ENCODE data around the gene TSNAXIP1. TPM values are rescaled to one million over a fixed set of nuclear protein-coding genes. Genes with fewer than 3 reads are reported as not detected.
A peak's percentile ranks its signal among the peaks of the same experiment; 100 is the strongest.

Gene TSNAXIP1
- total and polyA plus RNA-seq, 10 of the 15 experiments (the other 5 are each of a cell fraction or from before 2014, with no cell fraction given) = 0.09 to 0.63 (median 0.37) TPM; not detected in 1

DNA sequence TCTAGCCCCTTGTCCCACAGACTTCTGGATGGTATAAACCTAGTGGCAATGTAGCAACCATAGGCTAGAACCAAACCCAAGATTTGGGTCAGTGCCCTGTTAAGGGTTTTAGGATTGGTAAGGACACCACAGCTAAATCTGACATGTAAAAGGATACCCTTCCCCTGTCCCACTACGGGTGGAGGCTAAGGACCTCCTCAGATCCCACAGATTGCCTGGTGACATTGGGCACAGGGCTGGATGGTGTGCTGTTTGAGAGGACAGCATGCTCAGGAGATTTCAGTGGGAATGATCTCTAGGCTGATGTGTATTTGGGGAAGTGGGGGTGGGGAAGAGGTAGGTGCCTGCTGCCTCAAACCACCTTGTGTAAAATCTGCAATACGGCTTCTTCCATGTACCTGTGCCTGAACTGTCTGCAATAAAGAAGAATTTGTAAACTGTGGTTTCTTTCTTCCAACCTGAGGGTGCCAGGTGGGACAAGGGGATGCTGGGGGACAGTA is 65.5 kb downstream of the TSNAXIP1 start:
- no peak for DNase-seq (ENCODE audit: low read depth, low spot score)
- no peak overlapping the region; the same call in 1 of the 2 replicates for H3K4me3 ChIP-seq
- WGBS (ENCODE audit: insufficient coverage, insufficient replicate concordance, low lambda C conversion rate, missing lambda C conversion rate) = 50% methylated on average over 2 of the region's 2 CpGs
- peaks cover 4% of the 10 kb centered on the region for H4K20me1 ChIP-seq (ENCODE audit: control insufficient read depth, insufficient read depth)
- ATAC-seq = no peak
- intact Hi-C loops (cut with micrococcal nuclease; ENCODE audit: unreplicated experiment) = no loop called here
- peaks cover 12 to 24% of the 10 kb centered on the region in 2 experiments for H3K36me3 ChIP-seq (ENCODE audit: control insufficient read depth in 2 of 2, insufficient read depth in 2 of 2, low read length in 1 of 2)
- TF ChIP-seq FOS (IDR thresholded peaks at IDR 0.05; ENCODE audit: borderline replicate concordance, extremely low read depth, insufficient read length) (no peak), SPI1 (IDR thresholded peaks at IDR 0.05; ENCODE audit: borderline replicate concordance, insufficient read depth, low read depth, low read length) (peak; percentile 34; the same call in 1 of the 2 replicates)
- H3K27ac ChIP-seq (ENCODE audit: control insufficient read depth, insufficient read depth) = peak overlapping the region; percentile 78
- ChIA-PET RAD21 (ENCODE audit: unreplicated experiment) (no interaction called here), POLR2A (no interaction called here), CTCF (interaction anchor here (1.0 to 1.4 kb wide), 3 partner anchors 17 to 55 kb away, joined by 3 to 5 read pairs (median 3); no protein-coding TSS in a partner anchor), SMC1A (ENCODE audit: uncharacterized antibody, unreplicated experiment) (interaction anchor here (0.6 to 1.3 kb wide), 2 partner anchors 24 to 37 kb away, joined by 3 read pairs; no protein-coding TSS in a partner anchor)
- H3K4me2 ChIP-seq (ENCODE audit: control insufficient read depth, insufficient read depth) = peak overlapping the region; percentile 88
- peaks cover 10% of the 10 kb centered on the region for H3K4me1 ChIP-seq (ENCODE audit: control insufficient read depth, insufficient read depth, low read length)
- H2AFZ ChIP-seq (ENCODE audit: control insufficient read depth, low read depth, low read length) = peak overlapping the region; percentile 95
- H3K9me3 ChIP-seq (replicated peaks; ENCODE audit: control insufficient read depth, insufficient read depth, low read length) = no peaks in the 10 kb centered on the region
- no TSS peak for BruUV-seq (replicated peaks)
- FAIRE-seq = no peak
- no peaks in the 10 kb centered on the region for H3K27me3 ChIP-seq (replicated peaks in 1 of 2; ENCODE audit: control insufficient read depth in 2 of 2, insufficient read depth in 2 of 2, low read length in 1 of 2)
- in situ Hi-C loops (cut with MboI) = no loop called here
- peaks cover 28% of the 10 kb centered on the region for H3K79me2 ChIP-seq (ENCODE audit: control insufficient read depth, insufficient read depth, low read length)
- peak overlapping the region; percentile 96 for H3K9ac ChIP-seq (ENCODE audit: control insufficient read depth, insufficient read depth, low read length)

DNA sequence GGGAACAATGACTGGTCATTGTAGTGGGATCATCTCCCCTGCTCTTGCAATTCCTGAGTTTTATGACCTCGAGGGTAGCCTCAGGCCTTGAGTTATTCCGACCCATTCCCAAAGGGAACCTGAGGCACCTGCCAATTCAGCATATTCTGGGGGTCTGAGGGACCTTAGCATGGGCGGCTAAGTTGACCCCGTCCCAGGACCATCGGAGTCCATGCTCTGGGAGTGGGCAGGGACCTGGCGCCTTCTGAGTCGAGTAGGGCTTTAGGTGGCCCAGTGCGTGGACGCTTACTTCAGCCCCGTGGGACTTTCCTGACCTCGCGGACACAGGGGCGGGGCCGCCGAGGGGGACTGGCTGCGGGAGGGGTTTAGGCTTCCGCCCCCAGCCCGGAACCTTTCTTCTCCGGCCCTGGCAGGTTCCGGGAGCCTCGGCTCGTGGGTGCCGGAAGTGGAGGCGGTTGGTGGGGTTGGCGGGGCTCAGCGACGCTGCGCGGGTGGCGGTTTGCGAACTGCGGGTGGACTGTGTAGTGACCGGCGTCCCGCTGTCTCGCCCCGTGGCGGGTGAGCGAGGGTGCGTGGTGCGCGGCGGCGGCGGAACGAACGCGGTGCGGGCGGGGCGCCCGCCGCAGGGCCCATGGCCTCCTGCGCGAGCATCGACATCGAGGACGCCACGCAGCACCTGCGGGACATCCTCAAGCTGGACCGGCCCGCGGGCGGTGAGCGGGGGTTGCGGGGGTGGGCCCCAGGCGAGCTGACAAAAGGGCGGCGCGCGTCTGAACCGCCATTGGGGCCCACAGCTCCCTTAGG is 66.1 kb downstream of the TSNAXIP1 start, which contains the start of gene EDC4:
Gene EDC4, plus strand, starts transcription at position 422 of the 804 bp plus-strand sequence. Its CDS starts 210 bp downstream, at position 632.
- Histone ChIP-seq H3K4me3 (peak within 1 kb of the TSS; percentile 92), H3K4me1 (ENCODE audit: control insufficient read depth, insufficient read depth, low read length) (peaks cover 10% of the 10 kb centered on the region), H3K27ac (ENCODE audit: control insufficient read depth, insufficient read depth) (peak within 1 kb of the TSS; percentile 78), H3K4me2 (ENCODE audit: control insufficient read depth, insufficient read depth) (peak within 1 kb of the TSS; percentile 94), H2AFZ (ENCODE audit: control insufficient read depth, low read depth, low read length) (peak within 1 kb of the TSS; percentile 95), H3K9me3 (replicated peaks; ENCODE audit: control insufficient read depth, insufficient read depth, low read length) (no peaks in the 10 kb centered on the region), H3K9ac (ENCODE audit: control insufficient read depth, insufficient read depth, low read length) (peak within 1 kb of the TSS; percentile 96), H4K20me1 (ENCODE audit: control insufficient read depth, insufficient read depth) (peaks cover 4% of the 10 kb centered on the region), H3K27me3 (replicated peaks in 1 of 2; ENCODE audit: control insufficient read depth in 2 of 2, insufficient read depth in 2 of 2, low read length in 1 of 2) (no peaks in the 10 kb centered on the region), H3K79me2 (ENCODE audit: control insufficient read depth, insufficient read depth, low read length) (peaks cover 28% of the 10 kb centered on the region), H3K36me3 (ENCODE audit: control insufficient read depth in 2 of 2, insufficient read depth in 2 of 2, low read length in 1 of 2) (peaks cover 19% of the 10 kb centered on the region in 2 experiments; a peak in 3 of 4 replicates)
- RAD21 ChIA-PET (ENCODE audit: unreplicated experiment) = interaction anchor here (0.6 to 1.6 kb wide), 5 partner anchors 18 to 201 kb away, joined by 3 to 4 read pairs (median 3); partner anchors contain the start of gene PSKH1
- 5% methylated on average over 49 of the region's 72 CpGs for WGBS (ENCODE audit: insufficient coverage, insufficient replicate concordance, low lambda C conversion rate, missing lambda C conversion rate)
- DNase-seq (ENCODE audit: low read depth, low spot score) (peak; percentile 48), ATAC-seq (peak; percentile 97), FAIRE-seq (no peak)
- intact Hi-C loops (cut with micrococcal nuclease; ENCODE audit: unreplicated experiment) = loop anchor here (1.0 kb wide), 1 partner anchor 27 kb away; the partner anchor contains the start of gene NUTF2
- BruUV-seq (replicated peaks) = no TSS peak
- POLR2A ChIA-PET = interaction anchor here (0.5 to 1.2 kb wide), 6 partner anchors 14 to 150 kb away, joined by 3 to 4 read pairs (median 3); partner anchors contain the start of genes DDX28, DUS2 and NUTF2
- in situ Hi-C loops (cut with MboI) = no loop called here
- CTCF ChIA-PET = interaction anchor here (0.6 to 4.1 kb wide), 4 partner anchors 13 to 118 kb away, joined by 3 to 39 read pairs (median 6); partner anchors contain the start of gene NRN1L
- SMC1A ChIA-PET (ENCODE audit: uncharacterized antibody, unreplicated experiment) = interaction anchor here (0.9 to 1.2 kb wide), 3 partner anchors 27 to 57 kb away, joined by 5 read pairs; partner anchors contain the start of gene NUTF2
- TF ChIP-seq ZNF384 (IDR thresholded peaks at IDR 0.05; ENCODE audit: borderline replicate concordance, low read depth, low read length) (peak; percentile 14; the same call in 1 of the 2 replicates), TARDBP (IDR thresholded peaks at IDR 0.05; ENCODE audit: borderline replicate concordance) (peak; percentile 77), MYB (IDR thresholded peaks at IDR 0.05; ENCODE audit: borderline replicate concordance, low read depth, low read length) (peak; percentile 89), RAD51 (IDR thresholded peaks at IDR 0.05) (no peak), POLR2AphosphoS2 (IDR thresholded peaks at IDR 0.05; ENCODE audit: low read depth, low read length) (peak; percentile 84), TAF1 (IDR thresholded peaks at IDR 0.05; ENCODE audit: borderline replicate concordance, low read depth, low read length) (peak; percentile 86), ASH2L (IDR thresholded peaks at IDR 0.05; ENCODE audit: borderline replicate concordance, low read depth) (0 out of 2 replicates have a peak, but pooled peaks have one; percentile 70), ZNF622 (IDR thresholded peaks at IDR 0.05) (no peak)
- TF ChIP-seq, protein P1, sequence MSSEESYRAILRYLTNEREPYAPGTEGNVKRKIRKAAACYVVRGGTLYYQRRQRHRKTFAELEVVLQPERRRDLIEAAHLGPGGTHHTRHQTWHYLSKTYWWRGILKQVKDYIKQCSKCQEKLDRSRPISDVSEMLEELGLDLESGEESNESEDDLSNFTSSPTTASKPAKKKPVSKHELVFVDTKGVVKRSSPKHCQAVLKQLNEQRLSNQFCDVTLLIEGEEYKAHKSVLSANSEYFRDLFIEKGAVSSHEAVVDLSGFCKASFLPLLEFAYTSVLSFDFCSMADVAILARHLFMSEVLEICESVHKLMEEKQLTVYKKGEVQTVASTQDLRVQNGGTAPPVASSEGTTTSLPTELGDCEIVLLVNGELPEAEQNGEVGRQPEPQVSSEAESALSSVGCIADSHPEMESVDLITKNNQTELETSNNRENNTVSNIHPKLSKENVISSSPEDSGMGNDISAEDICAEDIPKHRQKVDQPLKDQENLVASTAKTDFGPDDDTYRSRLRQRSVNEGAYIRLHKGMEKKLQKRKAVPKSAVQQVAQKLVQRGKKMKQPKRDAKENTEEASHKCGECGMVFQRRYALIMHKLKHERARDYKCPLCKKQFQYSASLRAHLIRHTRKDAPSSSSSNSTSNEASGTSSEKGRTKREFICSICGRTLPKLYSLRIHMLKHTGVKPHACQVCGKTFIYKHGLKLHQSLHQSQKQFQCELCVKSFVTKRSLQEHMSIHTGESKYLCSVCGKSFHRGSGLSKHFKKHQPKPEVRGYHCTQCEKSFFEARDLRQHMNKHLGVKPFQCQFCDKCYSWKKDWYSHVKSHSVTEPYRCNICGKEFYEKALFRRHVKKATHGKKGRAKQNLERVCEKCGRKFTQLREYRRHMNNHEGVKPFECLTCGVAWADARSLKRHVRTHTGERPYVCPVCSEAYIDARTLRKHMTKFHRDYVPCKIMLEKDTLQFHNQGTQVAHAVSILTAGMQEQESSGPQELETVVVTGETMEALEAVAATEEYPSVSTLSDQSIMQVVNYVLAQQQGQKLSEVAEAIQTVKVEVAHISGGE (CRISPR knock-in tag; IDR thresholded peaks at IDR 0.05) = peak; percentile 95
